ENCODE data around the gene KCNH6.

KCNH6 gene
- 0 reads per million in 3 experiments for total RNA-seq

- DNase-seq: no peak
Observed at GRCh38 chr17:63523253-63523855, at the start of gene KCNH6. Gene KCNH6 (plus strand): TSS chr17:63523358. CDS start chr17:63523414, 56 bp downstream.

- DNase-seq: no peak
Observed at GRCh38 chr17:63474174-63474573, 49.0 kb upstream of the KCNH6 start.

GRCh38 chr17:63474586-63475460, 48.3 kb upstream of the KCNH6 start:
- DNase-seq: no peak

GRCh38 chr17:63475491-63476412, 47.4 kb upstream of the KCNH6 start:
- DNase-seq: no peak

GRCh38 chr17:63476459-63476853, 46.7 kb upstream of the KCNH6 start:
- peak; percentile 12 for DNase-seq

GRCh38 chr17:63476854-63477479, 46.2 kb upstream of the KCNH6 start, which contains the start of gene ACE:
Gene ACE (plus strand): TSS chr17:63477061. CDS start chr17:63477095, 34 bp downstream.
- DNase-seq: peak; percentile 44

GRCh38 chr17:63477480-63478440, 45.4 kb upstream of the KCNH6 start:
- DNase-seq: no peak

- peak; percentile 72 for DNase-seq
Observed at GRCh38 chr17:63478814-63479494, 44.2 kb upstream of the KCNH6 start.

- no peak for DNase-seq
Observed at GRCh38 chr17:63479495-63480184, 43.5 kb upstream of the KCNH6 start.

- no peak for DNase-seq
Observed at GRCh38 chr17:63480192-63480784, 42.9 kb upstream of the KCNH6 start.

- no peak for DNase-seq
Observed at GRCh38 chr17:63480826-63481487, 42.2 kb upstream of the KCNH6 start.

- no peak for DNase-seq
Observed at GRCh38 chr17:63481488-63481870, 41.7 kb upstream of the KCNH6 start.

- no peak for DNase-seq
Observed at GRCh38 chr17:63482509-63482908, 40.6 kb upstream of the KCNH6 start.

GRCh38 chr17:63483038-63483437, 40.1 kb upstream of the KCNH6 start:
- DNase-seq: no peak

- DNase-seq: no peak
Observed at GRCh38 chr17:63483655-63484575, 39.2 kb upstream of the KCNH6 start.

GRCh38 chr17:63486317-63487013, 36.7 kb upstream of the KCNH6 start:
- no peak for DNase-seq

GRCh38 chr17:63487014-63487339, 36.2 kb upstream of the KCNH6 start:
- no peak for DNase-seq
